Gastroesophageal sphincter (tissue), 4 donors: ENCODE data around the gene TCEAL4. TPM values are rescaled to one million over a fixed set of nuclear protein-coding genes. Genes with fewer than 3 reads are reported as not detected.
A peak's percentile ranks its signal among the peaks of the same experiment; 100 is the strongest.

Source experiments
- ATAC-seq: fragments of 150-250 bp; one replicate; pipeline ENCODE4 v1.9.1; 2016; ENCODE audit warnings: mild to moderate bottlenecking, moderate library complexity
- H3K27ac ChIP-seq, 4 donors: fragments of 200-600 bp; sonication (generic) in 3 of 4; 1 replicate in 3 of 4; 2 replicates in 1 of 4; pipeline ENCODE4 v1.5.1; 2016 to 2019
- H3K27me3 ChIP-seq: fragments of 200-600 bp; sonication (generic); one replicate; pipeline ENCODE4 v1.5.1; 2019
- H3K36me3 ChIP-seq, 2 donors: fragments of 200-600 bp; sonication (generic); one replicate each; pipeline ENCODE4 v1.5.1; 2019; ENCODE audit warnings: control low read depth in 1 of 2
- H3K4me1 ChIP-seq, 3 donors: fragments of 200-600 bp; sonication (generic); 1 replicate in 2 of 3; 2 replicates in 1 of 3; pipeline ENCODE4 v1.5.1; 2016 to 2019; ENCODE audit warnings: control low read depth in 2 of 3
- H3K4me3 ChIP-seq, 2 donors: fragments of 200-600 bp; sonication (generic); one replicate each; pipeline ENCODE4 v1.5.1; 2019; ENCODE audit warnings: mild to moderate bottlenecking in 1 of 2, moderate library complexity in 1 of 2
- H3K9me3 ChIP-seq, 3 donors: fragments of 200-600 bp; sonication (generic); one replicate each; pipeline ENCODE4 v1.5.1; 2017 to 2019; ENCODE audit warnings: control low read depth in 2 of 3
- CTCF ChIP-seq, 4 experiments: fragments of 200-600 bp in 2 of 4; fragments of 450-650 bp in 2 of 4; sonication (generic) in 1 of 4; IDR thresholded peaks; one replicate each; pipeline ENCODE4 v1.5.1; 2017 to 2019; ENCODE audit warnings: antibody characterized with exemption in 4 of 4, mild to moderate bottlenecking in 2 of 4, moderate library complexity in 2 of 4
- EP300 ChIP-seq: sonication (generic); formaldehyde crosslinking; IDR thresholded peaks from one replicate; pipeline ENCODE4 v1.6.1; 2017; ENCODE audit warnings: antibody characterized with exemption, mild to moderate bottlenecking
- POLR2A ChIP-seq, 2 donors: fragments of 450-650 bp; IDR thresholded peaks; one replicate each; pipeline ENCODE4 v1.6.1; 2017; ENCODE audit warnings: antibody characterized with exemption in 2 of 2, mild to moderate bottlenecking in 2 of 2, moderate library complexity in 1 of 2
- POLR2AphosphoS5 ChIP-seq: sonication (generic); formaldehyde crosslinking; IDR thresholded peaks from one replicate; pipeline ENCODE4 v1.6.1; 2017; ENCODE audit warnings: antibody characterized with exemption
- WGBS, 2 donors: methylation state at CpG; one replicate each; pipeline ENCODE4 v1.1.5; 2018; ENCODE audit warnings: low coverage in 1 of 2; 5-methylcytosine and 5-hydroxymethylcytosine counted together
- total RNA-seq, 4 donors: library from RNA; depleted of rRNA; stranded (reverse); fragments of >200 nt; gene quantifications; one replicate each; pipeline ENCODE4 v1.1.0, GENCODE V29; 2016

TCEAL4 gene
- total RNA-seq, 4 donors from 2014 or later = 424 to 874 (median 497) TPM

DNA sequence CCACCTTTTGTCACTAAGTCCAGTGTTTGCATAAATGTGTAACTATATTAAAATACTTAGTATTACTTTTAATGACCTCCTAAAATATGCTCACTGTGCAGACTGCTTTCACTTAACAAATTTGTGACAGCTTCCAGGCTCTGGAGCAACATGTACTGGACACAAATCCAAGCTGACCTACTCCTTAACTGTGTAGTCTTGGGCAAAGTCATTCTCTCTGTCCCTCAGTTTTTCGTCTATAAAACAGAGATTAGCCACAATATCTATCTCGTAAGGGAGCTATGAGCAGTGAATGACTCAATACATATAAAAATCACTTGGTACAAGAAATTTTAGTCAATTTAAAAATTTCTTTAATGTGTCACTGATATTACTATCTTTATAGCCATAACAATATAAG lies 45.6 kb upstream of the TCEAL4 start:
- H3K4me1 ChIP-seq = peaks cover 0 to 25% (median 0%) of the 10 kb centered on the region in 3 donors
- peak overlapping the region; percentile 65 to 94 (median 78) for H3K27ac ChIP-seq
- H3K4me3 ChIP-seq = no peak overlapping the region
- H3K27me3 ChIP-seq = no peaks in the 10 kb centered on the region
- no peaks in the 10 kb centered on the region for H3K36me3 ChIP-seq
- no peaks in the 10 kb centered on the region for H3K9me3 ChIP-seq
- WGBS, 2 donors = 19 to 76% methylated on average over 2 of the region's 2 CpGs
- ATAC-seq = peak; percentile 70
- TF ChIP-seq POLR2AphosphoS5 (peak; percentile 62), POLR2A (IDR thresholded peaks at IDR 0.05) (no peak)

- H3K4me3 ChIP-seq = no peak overlapping the region
- no peaks in the 10 kb centered on the region for H3K9me3 ChIP-seq
- no peaks in the 10 kb centered on the region for H3K27me3 ChIP-seq
- TF ChIP-seq POLR2A (IDR thresholded peaks at IDR 0.05) (no peak), POLR2AphosphoS5 (peak; percentile 43)
- H3K27ac ChIP-seq = peak overlapping the region; percentile 65 to 94 (median 78)
- H3K36me3 ChIP-seq = no peaks in the 10 kb centered on the region
- ATAC-seq = peak; percentile 54
- H3K4me1 ChIP-seq = peaks cover 0 to 25% (median 0%) of the 10 kb centered on the region in 3 donors
Measured at GRCh38 chrX:103540145-103540544, 45.2 kb upstream of the TCEAL4 start.

DNA sequence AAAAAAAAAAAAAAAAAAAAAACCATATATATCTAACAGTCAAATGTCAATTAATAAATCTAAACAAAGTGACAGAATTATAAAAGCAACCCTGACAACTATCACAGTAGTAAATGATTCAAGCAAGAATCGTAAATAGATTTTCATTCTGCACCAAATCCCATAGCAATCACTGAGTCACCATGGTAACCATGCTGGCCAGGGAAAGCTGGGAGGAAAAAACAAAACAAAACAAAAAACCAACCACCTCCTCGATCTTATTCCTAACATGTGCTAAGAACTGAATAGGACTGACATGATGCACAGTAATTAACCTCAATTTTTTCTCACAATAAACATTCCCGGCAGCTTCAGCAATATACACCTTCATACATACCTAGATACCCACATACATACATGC lies 35.4 kb upstream of the TCEAL4 start:
- Histone ChIP-seq H3K27me3 (no peaks in the 10 kb centered on the region), H3K4me3 (no peak overlapping the region), H3K9me3 (no peaks in the 10 kb centered on the region), H3K4me1 (no peaks in the 10 kb centered on the region), H3K27ac (no peak overlapping the region), H3K36me3 (no peaks in the 10 kb centered on the region)
- TF ChIP-seq CTCF (IDR thresholded peaks at IDR 0.05) = no peak
- TF ChIP-seq POLR2A (IDR thresholded peaks at IDR 0.05) = no peak
- TF ChIP-seq EP300 = no peak
- TF ChIP-seq POLR2AphosphoS5 = no peak
- 34 to 88% methylated on average over 3 of the region's 3 CpGs for WGBS, 2 donors
- no peak for ATAC-seq

DNA sequence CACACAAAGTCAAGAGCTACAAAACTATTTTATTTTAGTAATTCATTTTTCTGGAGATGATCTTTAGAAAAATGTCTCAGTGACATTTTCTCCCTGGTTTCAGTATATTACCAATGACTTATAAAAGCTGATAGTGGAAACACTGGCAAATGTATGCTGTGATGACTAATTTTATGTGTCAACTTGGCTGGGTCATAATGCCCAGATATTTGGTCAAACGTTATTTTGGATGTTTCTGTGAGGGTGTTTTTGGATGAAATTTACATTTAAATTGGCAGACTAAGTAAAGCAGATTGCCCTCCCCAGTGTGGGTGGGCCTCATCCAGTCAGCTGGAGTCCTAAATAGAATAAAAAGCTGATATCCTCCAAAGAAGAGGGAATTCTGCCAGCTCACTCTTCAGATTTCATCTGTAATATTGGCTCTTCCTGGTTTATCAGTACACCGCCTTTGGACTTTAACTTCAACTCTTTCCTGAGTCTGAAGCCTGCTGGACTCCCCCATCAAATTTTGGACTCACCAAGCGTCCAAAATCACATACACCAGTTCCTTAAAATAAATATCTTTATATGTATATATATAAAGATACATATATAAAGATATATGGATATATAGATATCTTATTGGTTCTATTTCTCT lies 34.8 kb upstream of the TCEAL4 start:
- H3K4me3 ChIP-seq = no peak overlapping the region
- TF ChIP-seq EP300 (no peak), POLR2A (IDR thresholded peaks at IDR 0.05) (no peak), CTCF (IDR thresholded peaks at IDR 0.05) (no peak), POLR2AphosphoS5 (no peak)
- H3K36me3 ChIP-seq = no peaks in the 10 kb centered on the region
- no peaks in the 10 kb centered on the region for H3K27me3 ChIP-seq
- no peak overlapping the region for H3K27ac ChIP-seq
- no peak for ATAC-seq
- H3K9me3 ChIP-seq = no peaks in the 10 kb centered on the region
- 18 to 50% methylated on average over 2 of the region's 3 CpGs for WGBS, 2 donors
- H3K4me1 ChIP-seq = no peaks in the 10 kb centered on the region

DNA sequence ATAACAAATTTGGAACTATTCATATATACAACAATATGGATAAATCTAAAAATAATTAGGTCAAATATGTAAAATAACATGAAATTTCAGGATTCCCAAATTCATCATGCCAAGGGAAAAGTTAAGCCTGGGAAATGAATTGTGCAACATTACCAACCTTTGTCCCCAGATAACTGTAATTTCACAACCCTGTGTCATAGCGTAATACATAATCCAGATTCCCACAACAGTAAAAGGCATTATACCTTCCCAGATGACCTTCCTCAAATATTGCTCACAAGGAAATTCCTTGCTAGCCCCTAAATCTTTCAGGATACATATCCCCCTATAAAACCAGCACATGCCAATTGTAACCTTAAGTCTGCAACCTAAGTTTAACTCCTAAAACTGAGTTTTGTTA lies 33.1 kb upstream of the TCEAL4 start:
- 100% methylated on average over 1 of the region's 1 CpG for WGBS, 2 donors
- Histone ChIP-seq H3K27me3 (no peaks in the 10 kb centered on the region), H3K4me1 (no peaks in the 10 kb centered on the region), H3K9me3 (no peaks in the 10 kb centered on the region), H3K27ac (no peak overlapping the region), H3K4me3 (no peak overlapping the region), H3K36me3 (no peaks in the 10 kb centered on the region)
- ATAC-seq = no peak
- TF ChIP-seq POLR2A (IDR thresholded peaks at IDR 0.05) = no peak
- TF ChIP-seq POLR2AphosphoS5 = peak; percentile 59
- no peak for TF ChIP-seq EP300

- no peak for TF ChIP-seq POLR2A (IDR thresholded peaks at IDR 0.05)
- TF ChIP-seq POLR2AphosphoS5 = no peak
- ATAC-seq = no peak
- no peak overlapping the region for H3K27ac ChIP-seq
- H3K9me3 ChIP-seq = no peaks in the 10 kb centered on the region
- peak overlapping the region; percentile 36 to 42 for H3K4me3 ChIP-seq
- H3K36me3 ChIP-seq = no peaks in the 10 kb centered on the region
- no peaks in the 10 kb centered on the region for H3K4me1 ChIP-seq
- H3K27me3 ChIP-seq = no peaks in the 10 kb centered on the region
- 10 to 22% methylated on average over 2 to 8 of the region's 19 CpGs for WGBS, 2 donors
Measured at GRCh38 chrX:103554687-103555424, 30.5 kb upstream of the TCEAL4 start.
